Right kidney (tissue), 1 donor: Measurements from ENCODE around the gene BANP.
A peak's percentile ranks its signal among the peaks of the same experiment; 100 is the strongest.
"Not testable (repeated sequence)": the region's sequence is repeated elsewhere in the genome, so short reads cannot be mapped to it uniquely, and the experiment has no call there.

Experiments used
- DNase-seq: peaks from one replicate; pipeline ENCODE4 v3.0.0-alpha.2; 2016

Gene BANP

DNA sequence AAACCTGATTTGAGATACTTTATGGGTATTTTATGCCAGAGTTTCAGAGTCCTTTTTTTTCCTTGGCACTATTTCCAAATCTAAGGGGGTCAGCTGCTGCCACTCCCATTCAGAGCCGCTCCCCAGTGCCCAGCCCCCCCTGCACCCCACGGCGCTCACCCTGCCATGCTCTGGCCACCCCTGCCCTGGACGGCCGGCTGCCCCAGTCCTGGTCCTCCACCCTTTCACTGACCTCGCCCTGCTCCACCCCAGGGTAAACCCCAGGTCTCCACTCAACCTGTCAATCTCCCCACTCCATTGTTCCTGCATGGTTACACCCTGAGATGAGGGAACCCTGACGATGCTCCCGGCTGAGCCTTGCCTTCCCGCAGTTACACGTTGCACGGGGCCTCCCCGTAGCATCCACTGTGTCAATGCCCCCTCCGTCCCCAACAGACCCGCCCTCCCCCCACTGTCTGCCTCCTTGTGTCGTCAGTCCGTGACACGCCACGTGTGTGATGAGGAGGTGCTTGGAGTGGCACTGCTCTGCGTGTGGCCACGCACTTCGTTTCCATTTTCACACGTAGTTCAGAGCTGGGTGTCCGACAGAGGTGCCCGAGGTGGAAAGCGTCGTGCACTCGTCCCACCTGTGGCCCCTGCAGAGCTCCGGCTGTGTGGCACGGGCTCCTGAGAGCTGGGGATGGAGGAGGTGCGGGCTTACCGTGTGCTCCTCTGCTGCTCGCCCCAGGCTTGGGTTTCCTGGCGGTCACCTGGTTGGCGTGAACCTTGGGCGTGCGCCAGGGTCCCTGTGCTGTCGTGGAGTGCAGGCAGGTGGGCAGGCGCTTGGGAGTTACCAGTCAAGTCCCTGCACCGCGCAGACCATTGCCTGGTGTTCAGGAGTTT is 116.5 kb downstream of the BANP start:
- no peak for DNase-seq

DNA sequence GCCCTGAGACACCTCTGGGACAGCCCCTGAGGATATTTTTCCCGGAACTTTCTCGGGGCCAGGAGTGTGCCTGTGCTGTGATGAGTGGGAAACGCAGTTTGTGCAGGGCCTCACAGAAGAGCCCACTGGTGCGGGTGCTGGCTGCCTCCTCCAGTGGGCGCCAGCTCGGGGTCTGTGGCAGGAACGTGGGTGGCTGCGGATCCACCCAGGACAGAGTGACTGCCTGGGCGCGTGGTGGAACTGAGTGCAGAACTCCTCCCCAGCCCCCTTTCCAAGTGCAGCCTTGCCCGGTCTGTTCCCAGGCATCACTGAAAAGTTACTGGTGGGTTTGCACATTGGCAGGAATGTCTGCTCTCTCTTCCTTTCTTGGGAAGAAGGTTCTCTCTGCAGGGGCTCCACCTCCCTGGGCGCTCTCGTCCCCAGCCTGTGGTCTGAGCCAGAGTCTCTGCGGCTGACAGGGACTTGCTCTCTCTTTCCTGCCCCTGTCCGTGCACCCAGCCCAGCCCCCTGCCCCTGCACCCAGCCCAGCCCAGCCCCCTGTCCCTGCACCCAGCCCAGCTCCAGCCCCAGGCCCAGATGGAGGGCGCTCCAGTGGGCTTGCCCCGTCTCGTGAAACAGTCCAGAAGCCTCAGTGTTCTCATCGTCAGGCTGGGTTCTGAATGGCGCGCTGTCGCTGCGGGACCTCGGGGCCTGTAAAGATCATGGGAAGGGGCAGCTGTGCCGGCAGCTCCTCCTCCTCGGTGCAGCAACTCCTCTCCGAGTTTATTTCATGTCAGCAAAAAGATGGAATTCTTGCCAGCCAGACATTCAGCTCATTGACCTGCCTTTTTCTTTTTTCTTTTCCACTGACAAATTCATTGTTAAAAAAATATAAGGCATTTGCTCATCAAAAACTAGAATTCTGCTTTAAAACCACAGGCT is 117.5 kb downstream of the BANP start:
- DNase-seq, result no peak

DNA sequence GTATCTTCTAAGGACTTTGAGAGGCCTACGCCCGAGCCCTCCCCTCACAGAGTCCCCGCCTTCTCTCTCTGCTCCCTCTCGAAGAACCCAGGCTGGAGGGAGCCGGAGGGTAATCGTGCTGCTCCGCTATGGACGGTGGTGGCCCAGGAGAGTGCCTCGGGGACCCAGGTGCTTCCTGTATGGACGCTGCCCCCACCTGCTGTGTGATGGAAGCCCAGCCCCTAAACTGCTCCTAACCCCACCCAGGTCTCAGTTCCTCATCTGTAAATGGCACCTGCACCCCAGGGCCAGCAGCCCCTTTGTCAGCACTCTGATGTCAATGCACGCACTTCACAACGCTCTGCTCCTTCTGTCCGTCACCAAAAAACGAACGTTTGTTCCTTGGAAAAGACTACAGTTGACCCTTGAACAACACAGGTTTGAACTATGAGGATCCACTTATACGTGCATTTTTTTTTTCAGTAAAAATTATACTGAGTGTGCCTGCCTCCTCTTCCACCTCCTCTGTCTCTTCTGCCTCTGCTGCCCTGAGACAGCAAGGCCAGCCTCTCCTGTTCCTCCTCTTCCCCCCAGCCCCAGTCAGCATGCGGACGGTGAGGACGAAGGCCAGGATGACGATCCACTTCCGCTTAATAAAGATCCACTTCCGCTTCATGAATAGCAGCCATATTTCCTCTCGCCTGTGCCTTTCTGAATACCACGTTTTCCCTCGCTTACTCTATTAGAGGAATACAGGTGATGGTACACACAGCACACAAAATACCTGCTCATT is 118.3 kb downstream of the BANP start:
- DNase-seq, result no peak

DNA sequence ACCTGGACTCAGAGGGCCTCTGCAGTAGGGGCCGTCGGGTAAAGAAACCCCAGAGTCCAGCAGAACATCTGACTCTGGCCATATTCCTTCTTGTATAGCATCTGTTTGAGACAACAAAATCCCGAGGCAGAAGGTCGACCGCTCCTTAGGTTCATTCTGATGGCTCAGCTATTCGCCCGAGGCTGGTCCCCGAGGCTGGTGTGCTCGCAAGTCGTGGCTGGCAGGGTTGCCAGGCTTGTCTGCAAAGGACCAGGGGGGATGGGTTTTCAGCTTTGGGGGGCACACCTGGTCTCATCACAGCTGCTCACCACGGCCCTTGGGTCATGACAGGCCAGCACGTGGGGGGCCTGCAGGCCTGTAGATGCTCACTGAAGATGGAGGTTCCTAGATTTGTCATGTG is 119.1 kb downstream of the BANP start:
- DNase-seq, result no peak

DNA sequence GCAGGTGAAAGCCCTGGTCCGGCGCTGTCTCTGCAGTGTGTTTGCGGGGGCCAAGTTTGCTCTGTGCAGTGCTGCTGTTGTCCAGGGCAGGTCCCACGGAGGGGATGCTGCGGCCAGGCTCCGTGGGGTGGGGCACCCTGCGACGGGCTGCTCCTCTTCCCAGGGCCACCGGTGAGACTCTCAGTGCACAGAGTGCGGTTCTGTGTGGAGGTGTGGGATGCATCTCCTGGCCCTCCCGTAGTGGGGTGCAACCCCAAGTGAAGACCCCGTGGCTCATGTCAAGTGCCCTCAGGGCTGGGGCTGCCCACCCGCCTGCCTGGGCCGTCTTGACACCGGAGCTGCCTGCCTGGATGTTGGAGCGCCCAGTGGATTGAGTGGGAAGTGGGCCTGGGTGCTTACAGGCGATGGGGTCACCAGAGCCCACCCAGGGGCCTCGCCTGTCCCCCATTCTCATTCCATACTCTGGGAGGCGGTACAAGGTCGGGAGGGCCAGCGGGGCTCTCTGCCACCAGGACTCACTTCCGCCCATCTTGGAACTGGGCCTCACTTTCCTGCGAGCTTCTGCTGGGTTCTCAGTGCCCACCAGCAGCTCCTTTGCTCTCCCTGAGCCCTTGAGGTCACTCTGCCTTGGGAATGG is 119.9 kb downstream of the BANP start:
- DNase-seq, result no peak

DNA sequence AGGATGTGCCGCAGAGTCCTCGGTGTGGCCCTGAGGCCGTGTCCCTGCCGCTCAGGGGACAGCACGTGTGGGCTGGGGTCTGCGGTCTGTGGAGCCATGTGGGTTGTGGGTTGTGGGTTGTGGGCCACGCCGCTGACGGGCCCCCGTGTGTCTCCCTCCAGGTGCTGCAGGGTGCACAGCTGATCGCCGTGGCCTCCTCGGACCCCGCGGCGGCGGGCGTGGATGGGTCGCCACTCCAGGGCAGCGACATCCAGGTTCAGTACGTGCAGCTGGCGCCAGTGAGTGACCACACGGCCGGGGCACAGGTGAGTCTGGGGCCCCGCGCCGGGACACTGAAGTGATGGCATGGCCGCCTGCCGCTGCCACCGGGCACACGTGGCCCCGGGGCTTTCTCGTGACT is 120.7 kb downstream of the BANP start:
- no peak for DNase-seq

DNA sequence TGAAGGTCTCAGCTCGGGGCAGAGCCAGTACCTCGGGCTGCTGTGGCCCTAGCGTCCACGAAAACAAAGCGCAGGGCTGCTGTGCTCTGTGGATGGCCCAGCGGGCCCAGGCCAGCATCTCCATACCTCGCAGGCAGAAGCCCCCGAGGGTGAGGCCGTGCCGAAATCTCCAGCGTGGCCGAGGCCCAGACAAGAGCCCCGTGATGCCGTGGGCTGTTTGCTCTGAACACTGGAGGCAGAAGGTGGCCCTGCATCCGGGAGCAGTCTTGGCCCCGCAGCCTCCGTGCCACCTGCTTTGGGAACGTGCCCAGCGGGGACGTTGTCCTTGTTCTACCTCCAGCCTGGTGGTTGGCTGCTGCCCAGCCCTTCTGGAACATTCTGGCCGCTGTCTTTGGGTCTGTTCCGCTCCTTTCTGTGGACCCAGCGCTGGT is 121.4 kb downstream of the BANP start:
- no peak for DNase-seq

DNA sequence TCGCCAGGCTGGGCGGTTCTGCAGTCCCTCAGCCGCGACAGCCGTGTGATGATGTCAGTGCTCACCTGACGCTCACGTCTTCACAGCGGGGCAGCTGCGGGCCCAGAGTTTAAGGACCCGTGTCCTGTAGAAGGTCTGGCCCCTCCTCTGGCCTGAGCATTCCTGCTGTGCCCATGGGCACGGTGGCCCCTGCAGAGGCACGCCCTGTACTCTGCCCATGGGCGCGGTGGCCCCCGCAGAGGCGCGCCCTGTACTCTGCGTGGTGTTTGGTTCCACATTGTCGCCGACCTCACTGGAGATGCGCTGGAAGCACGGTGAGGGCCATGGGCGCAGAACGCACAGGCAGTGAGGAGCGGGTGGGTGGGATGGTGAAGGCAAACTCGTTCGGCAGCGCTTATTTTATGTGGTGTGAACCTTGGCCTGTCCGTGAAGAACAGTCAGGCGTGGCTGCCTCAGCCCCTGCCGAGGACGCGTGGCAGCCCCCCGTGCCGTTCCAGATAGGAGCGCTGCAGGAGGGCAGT is 122.0 kb downstream of the BANP start:
- peak; percentile 0 for DNase-seq

DNA sequence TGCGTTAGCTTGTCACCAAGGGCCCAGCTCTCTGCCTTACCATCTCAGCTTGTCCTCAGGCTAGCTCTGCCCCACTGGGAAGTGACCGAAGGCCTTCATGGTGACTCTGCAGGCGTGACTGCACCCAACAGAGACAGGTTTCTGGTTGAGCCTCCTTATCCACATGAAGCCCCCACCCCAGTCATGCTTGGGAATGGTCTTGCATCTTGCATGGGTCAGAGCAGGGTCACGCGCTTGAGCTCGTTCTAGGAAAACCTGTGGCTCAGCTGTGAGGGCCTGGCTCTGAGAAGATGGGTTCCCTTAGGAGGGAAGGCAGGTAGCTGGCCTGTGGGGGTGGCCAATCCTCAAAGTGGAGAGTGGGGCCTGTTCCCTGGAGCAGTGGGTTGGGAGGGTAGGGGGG is 122.8 kb downstream of the BANP start:
- DNase-seq, result peak; percentile 2

DNA sequence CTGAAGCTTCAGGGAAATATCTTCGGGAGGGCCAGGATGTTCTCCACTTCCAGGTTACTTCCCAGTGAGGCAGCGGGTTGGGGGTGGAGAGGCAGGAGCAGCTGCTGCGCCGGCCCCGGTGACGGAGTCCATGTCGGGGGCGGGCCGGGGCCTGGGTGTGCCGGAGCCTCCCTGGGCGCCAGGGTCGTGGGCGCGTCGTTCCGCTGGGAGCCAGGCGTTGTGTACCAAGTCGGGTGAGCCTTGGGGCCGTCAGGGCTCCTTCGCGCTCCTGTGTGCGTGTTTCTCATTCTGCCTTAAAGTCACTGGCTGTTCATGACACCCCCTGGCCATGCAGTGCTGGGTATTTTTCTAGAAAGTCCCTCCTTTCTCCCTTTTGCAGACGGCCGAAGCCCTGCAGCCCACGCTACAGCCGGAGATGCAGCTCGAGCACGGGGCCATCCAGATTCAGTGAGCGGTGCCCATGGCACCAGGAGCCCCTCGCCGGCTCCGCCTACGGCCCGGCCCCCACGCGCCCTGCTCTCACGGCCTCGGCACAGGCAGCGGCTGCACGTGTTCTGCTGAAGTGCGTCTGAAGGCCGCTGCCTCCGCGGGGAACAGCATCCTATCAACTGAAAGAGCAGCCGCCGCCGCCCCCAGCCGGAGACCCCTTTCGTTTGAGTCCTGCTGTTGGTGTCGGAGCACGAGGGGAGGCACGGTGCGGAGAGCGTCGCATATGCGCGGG is 125.1 kb downstream of the BANP start:
- DNase-seq, result no peak

DNA sequence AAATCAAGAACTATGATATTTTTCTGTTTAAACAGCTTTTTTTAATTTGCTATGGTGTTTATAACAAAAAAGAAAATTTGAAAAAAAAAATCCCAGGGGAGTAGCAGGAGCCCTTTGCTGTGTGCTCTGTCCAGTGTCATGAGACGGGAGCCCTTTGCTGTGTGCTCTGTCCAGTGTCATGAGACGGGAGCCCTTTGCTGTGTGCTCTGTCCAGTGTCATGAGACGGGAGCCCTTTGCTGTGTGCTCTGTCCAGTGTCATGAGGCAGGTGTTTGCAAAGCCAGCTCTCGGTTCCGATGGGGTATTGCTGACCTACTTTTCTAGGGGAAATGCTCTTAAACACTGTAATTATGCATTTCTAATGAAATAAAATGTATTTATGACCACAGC is 125.7 kb downstream of the BANP start:
- not testable (repeated sequence) for DNase-seq

DNA sequence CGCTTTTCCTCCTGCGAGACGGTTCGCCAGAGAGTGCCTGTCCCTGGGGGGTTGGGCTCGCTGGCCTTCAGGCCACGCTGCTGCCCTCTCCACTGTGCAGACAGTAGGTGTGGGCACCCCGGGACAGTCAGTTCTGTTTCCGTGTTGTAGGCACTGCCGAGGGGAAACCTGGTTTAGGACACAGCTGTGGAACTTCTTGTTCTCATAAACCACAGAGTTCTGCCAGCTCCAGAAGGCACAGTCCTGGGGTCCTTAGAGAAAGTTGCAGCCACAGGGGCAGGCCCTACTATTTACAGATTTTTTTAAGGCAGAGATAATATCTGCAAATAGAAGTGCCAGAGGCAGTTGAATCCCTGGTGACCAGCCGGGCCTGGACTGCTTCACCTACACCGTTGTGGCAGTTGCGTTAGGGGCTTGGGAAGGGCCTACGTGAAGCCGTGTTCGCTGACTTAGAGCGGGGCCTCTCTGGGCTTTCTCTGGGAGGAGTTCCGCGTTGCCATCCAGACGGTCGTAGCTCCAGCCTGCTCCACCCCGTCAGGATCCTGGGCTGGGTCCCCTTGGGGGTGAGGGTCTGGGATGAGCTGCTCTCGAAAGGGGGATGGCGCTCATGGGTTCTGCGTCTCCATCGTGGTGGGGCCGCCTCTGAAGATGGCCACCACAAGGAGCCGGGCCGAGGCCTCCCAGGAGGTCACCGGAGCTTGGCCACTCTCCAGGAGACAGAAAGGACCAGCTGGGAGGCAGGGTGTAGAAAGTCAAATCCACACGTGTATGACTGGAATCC is 126.3 kb downstream of the BANP start:
- DNase-seq, result no peak

DNA sequence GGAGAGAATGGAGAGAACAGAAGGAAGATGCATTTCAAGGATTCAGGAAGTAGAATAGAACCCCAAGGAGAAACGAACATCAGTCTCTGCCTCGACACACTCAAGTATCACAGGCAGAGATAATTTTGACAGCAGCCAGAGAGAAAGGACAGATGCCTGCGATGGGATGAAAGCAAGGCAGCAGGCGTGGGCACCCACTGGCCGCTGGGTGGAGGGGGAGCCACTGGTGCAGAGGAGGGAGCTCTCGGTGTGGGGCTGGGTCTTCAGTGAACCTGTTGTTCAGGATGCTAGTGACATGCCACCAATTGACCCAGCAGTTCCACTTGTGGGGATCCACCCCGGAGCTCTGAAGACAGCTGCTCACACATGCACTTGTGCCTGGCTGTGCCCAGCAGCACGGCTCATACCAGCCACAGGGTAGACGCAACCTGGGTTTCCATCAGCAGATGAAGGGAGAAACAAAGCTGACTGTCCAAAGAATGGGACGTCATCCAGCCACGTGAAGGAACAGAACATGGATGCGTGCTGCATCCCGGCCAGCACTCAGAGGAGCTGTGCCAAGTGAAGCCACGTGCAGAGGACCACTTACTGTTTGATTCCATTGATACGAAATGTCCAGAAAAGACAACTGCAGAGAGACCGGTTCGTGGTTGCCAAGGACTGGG is 127.0 kb downstream of the BANP start:
- no peak for DNase-seq

DNA sequence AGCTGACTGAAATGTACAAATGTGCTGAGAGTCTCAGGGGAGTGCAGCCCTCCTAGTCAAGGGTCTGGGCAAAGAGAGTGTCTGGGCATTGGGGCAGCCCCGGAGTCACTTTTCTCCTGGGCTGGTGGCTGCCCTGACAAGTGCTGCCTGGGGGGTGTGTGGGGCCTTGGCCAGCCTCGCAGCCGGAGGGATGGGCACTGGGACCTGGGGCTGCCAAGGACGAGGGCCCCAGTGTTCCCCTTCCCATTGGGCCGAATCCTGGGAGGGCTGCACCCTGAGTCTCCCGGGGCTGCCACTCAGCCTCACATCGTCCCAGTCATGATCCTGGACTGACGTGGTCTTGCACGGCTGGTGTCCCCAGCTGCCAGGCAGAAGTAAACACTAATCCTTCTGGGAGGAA is 132.3 kb downstream of the BANP start:
- DNase-seq, result no peak

DNA sequence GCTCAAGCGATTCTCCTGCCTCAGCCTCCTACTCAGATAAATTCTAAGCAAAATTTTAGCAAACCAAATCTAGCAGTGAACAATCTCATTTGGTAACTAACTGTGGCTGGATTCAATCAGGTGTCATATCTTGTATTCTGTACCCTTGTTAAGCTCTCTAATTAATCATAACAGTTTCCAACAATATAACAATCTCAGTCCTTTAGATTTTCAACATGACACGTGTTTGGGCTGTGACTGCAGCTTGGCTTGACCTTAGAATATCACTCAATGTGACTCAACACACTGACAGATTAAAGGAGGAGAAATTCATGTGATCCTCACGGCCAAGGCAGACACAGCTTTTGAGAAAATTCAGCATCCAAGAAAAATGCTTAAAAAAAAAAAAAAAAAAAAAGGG is 133.6 kb downstream of the BANP start:
- no peak for DNase-seq

DNA sequence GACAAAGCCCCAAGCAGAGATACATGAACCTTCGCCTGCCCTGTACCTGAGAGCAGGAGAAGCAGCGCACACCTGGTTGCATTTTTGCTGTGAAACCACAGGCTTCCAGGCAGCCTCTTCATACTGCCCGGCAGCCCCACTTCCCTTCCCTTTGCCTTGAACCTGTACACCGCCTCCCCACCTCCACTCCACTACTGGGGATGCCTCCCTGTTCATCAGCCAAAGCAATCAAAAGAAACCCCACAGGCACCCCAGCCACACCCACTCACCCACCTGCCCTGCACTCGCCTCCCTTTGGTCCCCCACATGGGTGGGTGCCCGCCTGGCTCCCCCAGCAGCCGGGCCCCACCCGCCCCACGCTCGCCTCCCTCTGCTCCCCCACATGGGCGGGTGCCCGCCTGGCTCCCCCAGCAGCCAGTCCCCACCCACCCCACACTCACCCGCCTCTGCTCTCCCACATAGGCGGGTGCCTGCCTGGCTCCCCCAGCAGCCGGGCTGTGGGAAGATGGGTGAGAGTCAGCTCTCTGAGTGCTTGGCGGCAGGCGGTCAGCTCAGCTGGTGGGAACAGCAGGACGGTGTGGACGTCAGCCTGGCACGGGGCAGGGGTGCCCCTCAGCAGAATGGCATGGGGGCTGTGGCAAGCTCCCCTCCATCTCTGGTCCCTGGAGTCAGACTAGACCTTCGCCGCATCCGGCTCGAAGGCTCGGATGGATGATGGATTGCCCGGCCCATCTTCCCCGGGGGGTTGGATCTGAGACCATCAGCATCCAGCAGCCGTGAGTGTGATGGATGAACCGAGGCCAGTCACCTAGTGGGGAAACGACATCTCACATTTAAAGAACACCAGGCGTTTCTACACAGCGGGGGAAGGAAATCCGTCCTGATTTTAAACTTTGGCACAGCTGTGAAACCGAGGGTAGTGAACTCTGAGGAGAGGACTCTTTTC is 135.6 kb downstream of the BANP start:
- no peak for DNase-seq

DNA sequence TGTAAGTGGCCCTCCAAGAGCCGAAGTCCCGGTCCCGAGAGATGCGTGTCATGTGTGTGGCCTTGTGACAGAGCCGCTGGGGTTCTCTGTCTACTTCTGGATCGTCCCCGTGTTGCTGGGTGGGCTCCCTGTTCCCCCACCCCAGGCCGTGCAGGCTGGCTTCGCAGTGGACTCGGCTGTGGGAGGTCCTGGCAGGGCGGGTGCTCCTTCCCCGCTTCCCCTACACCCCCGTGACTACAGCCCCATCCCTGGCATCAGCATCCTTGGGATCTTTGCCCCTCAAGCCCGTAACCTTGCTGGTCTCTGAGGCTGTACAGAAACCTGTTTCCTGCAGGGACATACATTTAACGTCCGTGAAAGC is 136.3 kb downstream of the BANP start:
- DNase-seq, result no peak

DNA sequence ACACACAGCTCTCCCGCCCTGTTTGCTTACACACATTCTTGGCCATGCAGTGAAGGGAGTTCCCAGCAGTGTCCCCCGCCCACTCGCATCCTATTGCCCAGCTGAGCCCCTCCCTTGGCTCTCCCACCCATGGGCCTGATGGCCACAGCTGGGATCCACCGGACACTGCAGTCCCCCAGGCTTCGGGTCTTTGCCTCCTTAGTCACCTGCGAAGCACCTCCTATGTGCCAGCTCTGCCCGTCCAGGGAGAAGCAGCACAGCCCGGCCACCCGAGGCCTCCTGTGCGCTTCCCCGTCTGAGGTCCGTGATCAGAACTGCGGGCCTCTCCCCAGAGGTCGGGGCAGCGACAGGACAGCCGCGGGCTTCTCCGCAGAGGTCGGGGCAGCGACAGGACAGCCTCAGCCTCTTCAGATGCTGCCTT is 136.9 kb downstream of the BANP start:
- DNase-seq, result no peak

DNA sequence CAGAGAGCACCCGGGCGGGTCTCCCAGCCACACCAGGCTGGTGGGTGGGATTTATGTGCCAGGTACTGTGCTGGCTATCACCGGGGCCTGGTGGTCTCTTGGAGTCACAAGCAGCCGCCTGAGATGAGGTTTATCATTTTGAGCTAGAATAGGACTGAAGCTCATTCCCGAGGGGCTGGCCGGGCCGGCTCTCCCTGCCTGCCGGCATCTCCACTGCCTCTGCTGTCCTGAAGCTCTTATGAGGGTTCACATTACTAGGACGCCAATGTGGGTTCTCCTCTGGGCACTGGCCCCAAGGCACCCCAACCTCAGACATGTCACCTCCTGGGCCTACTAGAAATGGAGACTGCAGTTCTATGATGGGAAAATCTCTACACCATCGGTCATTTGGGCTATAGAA is 137.4 kb downstream of the BANP start:
- DNase-seq, result not testable (repeated sequence)
